Smooth muscle cell (in vitro differentiated cells): ENCODE results near the gene MRPL24. TPM values are rescaled to one million over a fixed set of nuclear protein-coding genes. Genes with fewer than 3 reads are reported as not detected.

ENCODE experiments used
- DNase-seq: peaks from one replicate; lab custom pipeline; 2025; ENCODE audit not compliant: unreplicated experiment; lab: John Stamatoyannopoulos, UW
- H2AFZ ChIP-seq: fragments of 200-600 bp; sonication (generic); 2 replicates; pipeline ENCODE4 v1.6.0; 2016; ENCODE audit warnings: antibody characterized with exemption, low read depth, mild to moderate bottlenecking
- H3F3A ChIP-seq: fragments of 200-600 bp; sonication (generic); 2 replicates; pipeline ENCODE4 v1.6.0; 2017; ENCODE audit warnings: antibody characterized with exemption, low read depth
- H3K27ac ChIP-seq: fragments of 200-600 bp; sonication (generic); 2 replicates; pipeline ENCODE4 v1.5.1; 2016; ENCODE audit warnings: low read depth, mild to moderate bottlenecking
- H3K27me3 ChIP-seq: fragments of 200-600 bp; sonication (generic); 2 replicates; pipeline ENCODE4 v1.6.1; 2016; ENCODE audit warnings: low read depth, mild to moderate bottlenecking
- H3K36me3 ChIP-seq: fragments of 200-600 bp; sonication (generic); 2 replicates; pipeline ENCODE4 v1.5.1; 2016; ENCODE audit warnings: low read depth
- H3K4me1 ChIP-seq: fragments of 200-600 bp; sonication (generic); 2 replicates; pipeline ENCODE4 v1.5.1; 2016; ENCODE audit warnings: low read depth
- H3K4me2 ChIP-seq: fragments of 200-600 bp; sonication (generic); 2 replicates; pipeline ENCODE4 v1.6.0; 2016; ENCODE audit warnings: mild to moderate bottlenecking
- H3K4me3 ChIP-seq: fragments of 200-600 bp; sonication (generic); 2 replicates; pipeline ENCODE4 v1.5.1; 2016; ENCODE audit warnings: mild to moderate bottlenecking
- H3K79me2 ChIP-seq: fragments of 200-600 bp; sonication (generic); 2 replicates; pipeline ENCODE4 v1.6.0; 2016; ENCODE audit warnings: low read depth, mild to moderate bottlenecking
- H3K9ac ChIP-seq: fragments of 200-600 bp; sonication (generic); 2 replicates; pipeline ENCODE4 v1.6.0; 2016; ENCODE audit warnings: low read depth
- H3K9me3 ChIP-seq: fragments of 200-600 bp; sonication (generic); replicated peaks from 2 replicates; pipeline ENCODE4 v1.5.1; 2016; ENCODE audit warnings: low read depth
- H4K20me1 ChIP-seq: fragments of 200-600 bp; sonication (generic); 2 replicates; pipeline ENCODE4 v1.6.0; 2016; ENCODE audit warnings: low read depth
- CTCF ChIP-seq: fragments of 200-600 bp; sonication (generic); IDR thresholded peaks from 2 replicates; pipeline ENCODE4 v1.5.1; 2017; ENCODE audit warnings: borderline replicate concordance, mild to moderate bottlenecking, antibody characterized with exemption; ENCODE audit not compliant: insufficient read depth, poor library complexity, severe bottlenecking
- WGBS: methylation state at CpG from one replicate; pipeline ENCODE4 v1.1.7; 2016; ENCODE audit warnings: low lambda C conversion rate; 5-methylcytosine and 5-hydroxymethylcytosine counted together
- polyA plus RNA-seq: library from polyadenylated mRNA; unstranded; fragments of >200 nt; fragmentation: Nextera tagmentation; extraction: Ambion mirVana; gene quantifications from 2 replicates; pipeline ENCODE4 v1.2.1, GENCODE V29; 2016
- total RNA-seq: library from RNA; depleted of rRNA; stranded (reverse); fragments of >200 nt; gene quantifications from 2 replicates; pipeline ENCODE4 v1.2.3, GENCODE V29; 2014

Gene MRPL24
- total and polyA plus RNA-seq, 2 experiments from 2014 or later: 16.5 to 68.6 TPM

- no peaks in the 10 kb centered on the region for H3K9me3 ChIP-seq
- H4K20me1 ChIP-seq: peaks cover 15% of the 10 kb centered on the region
- H3K9ac ChIP-seq: no peak overlapping the region
- no peak overlapping the region for H2AFZ ChIP-seq
- H3K27ac ChIP-seq: no peak overlapping the region
- 22% methylated on average over 4 of the region's 4 CpGs for WGBS
- peaks cover 63% of the 10 kb centered on the region for H3K4me1 ChIP-seq
- no peaks in the 10 kb centered on the region for H3K36me3 ChIP-seq
- no peak for DNase-seq
- H3F3A ChIP-seq: peaks cover 16% of the 10 kb centered on the region
- no peak for TF ChIP-seq CTCF
- H3K4me2 ChIP-seq: peak overlapping the region; percentile 91
- H3K4me3 ChIP-seq: no peak overlapping the region
- H3K27me3 ChIP-seq: no peaks in the 10 kb centered on the region
- H3K79me2 ChIP-seq: peaks cover 7% of the 10 kb centered on the region
Observed at GRCh38 chr1:156708218-156708661, 32.6 kb downstream of the MRPL24 start.

- TF ChIP-seq CTCF: no peak
- Histone ChIP-seq H3K4me2 (peak overlapping the region; percentile 91), H3K4me1 (peaks cover 66% of the 10 kb centered on the region), H3K27me3 (no peaks in the 10 kb centered on the region), H3K36me3 (no peaks in the 10 kb centered on the region), H4K20me1 (peaks cover 21% of the 10 kb centered on the region), H3K27ac (peak overlapping the region; percentile 66), H3K79me2 (peaks cover 12% of the 10 kb centered on the region), H2AFZ (no peak overlapping the region), H3K9ac (no peak overlapping the region), H3F3A (peaks cover 16% of the 10 kb centered on the region), H3K9me3 (no peaks in the 10 kb centered on the region), H3K4me3 (no peak overlapping the region)
- 25% methylated on average over 6 of the region's 8 CpGs for WGBS
- no peak for DNase-seq
Observed at GRCh38 chr1:156707417-156708217, 33.3 kb downstream of the MRPL24 start.

GRCh38 chr1:156706657-156707416 lies 34.1 kb downstream of the MRPL24 start:
- Histone ChIP-seq H4K20me1 (peaks cover 29% of the 10 kb centered on the region), H2AFZ (no peak overlapping the region), H3F3A (peaks cover 16% of the 10 kb centered on the region), H3K27ac (peak overlapping the region; percentile 68), H3K4me3 (peak overlapping the region; percentile 54), H3K36me3 (no peaks in the 10 kb centered on the region), H3K79me2 (peaks cover 12% of the 10 kb centered on the region), H3K27me3 (no peaks in the 10 kb centered on the region), H3K9me3 (no peaks in the 10 kb centered on the region), H3K4me1 (peaks cover 66% of the 10 kb centered on the region), H3K4me2 (peak overlapping the region; percentile 91), H3K9ac (peak overlapping the region; percentile 64)
- TF ChIP-seq CTCF: no peak
- DNase-seq: peak; percentile 68
- 2% methylated on average over 29 of the region's 29 CpGs for WGBS
